CD4-positive, alpha-beta T cell treated with Interleukin-21 for 1 hour (primary cell): ENCODE data around the gene FAM89B.

Experiments used
- DNase-seq: peaks from one replicate; pipeline ENCODE4 v3.0.0-alpha.2; 2020

Gene FAM89B

GRCh38 chr11:65613091-65613928 lies 41.0 kb downstream of the FAM89B start:
- DNase-seq: no peak

- peak; percentile 100 for DNase-seq
Observed at GRCh38 chr11:65615229-65615949, 43.1 kb downstream of the FAM89B start, which contains the start of gene PCNX3. PCNX3 (plus strand) TSS chr11:65615776; CDS start chr11:65616312, 536 bp downstream.

DNA sequence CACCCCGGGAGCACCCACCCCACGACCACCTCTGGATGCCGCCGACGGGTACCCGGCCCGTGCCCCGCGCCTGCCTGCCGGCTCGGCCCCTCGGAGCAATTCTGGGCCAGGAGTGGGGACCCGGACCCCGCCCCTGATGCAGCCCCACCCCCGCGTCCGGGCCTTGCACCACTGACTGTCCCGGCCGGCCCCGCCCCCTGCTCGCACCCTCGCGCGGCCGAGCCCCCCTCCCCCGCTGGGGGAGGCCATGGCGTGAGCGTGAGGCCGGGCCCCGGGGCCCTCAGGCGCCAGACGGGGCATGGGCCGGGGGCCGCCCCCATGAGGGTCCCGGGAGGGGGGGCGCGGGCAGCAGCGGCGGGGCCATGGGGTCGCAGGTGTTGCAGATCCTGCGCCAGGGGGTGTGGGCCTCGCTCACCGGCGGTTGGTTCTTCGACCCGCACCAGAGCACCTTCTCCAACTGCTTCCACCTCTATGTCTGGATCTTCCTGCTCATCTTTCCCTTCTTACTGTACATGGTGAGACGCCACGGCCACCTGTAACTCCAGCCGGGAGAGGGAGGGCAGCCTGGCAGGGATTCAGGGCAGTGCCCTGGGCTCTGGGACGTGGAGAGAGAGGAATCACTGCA lies 43.7 kb downstream of the FAM89B start:
- DNase-seq: no peak

- DNase-seq: no peak
Observed at GRCh38 chr11:65616575-65617001, 44.2 kb downstream of the FAM89B start.

DNA sequence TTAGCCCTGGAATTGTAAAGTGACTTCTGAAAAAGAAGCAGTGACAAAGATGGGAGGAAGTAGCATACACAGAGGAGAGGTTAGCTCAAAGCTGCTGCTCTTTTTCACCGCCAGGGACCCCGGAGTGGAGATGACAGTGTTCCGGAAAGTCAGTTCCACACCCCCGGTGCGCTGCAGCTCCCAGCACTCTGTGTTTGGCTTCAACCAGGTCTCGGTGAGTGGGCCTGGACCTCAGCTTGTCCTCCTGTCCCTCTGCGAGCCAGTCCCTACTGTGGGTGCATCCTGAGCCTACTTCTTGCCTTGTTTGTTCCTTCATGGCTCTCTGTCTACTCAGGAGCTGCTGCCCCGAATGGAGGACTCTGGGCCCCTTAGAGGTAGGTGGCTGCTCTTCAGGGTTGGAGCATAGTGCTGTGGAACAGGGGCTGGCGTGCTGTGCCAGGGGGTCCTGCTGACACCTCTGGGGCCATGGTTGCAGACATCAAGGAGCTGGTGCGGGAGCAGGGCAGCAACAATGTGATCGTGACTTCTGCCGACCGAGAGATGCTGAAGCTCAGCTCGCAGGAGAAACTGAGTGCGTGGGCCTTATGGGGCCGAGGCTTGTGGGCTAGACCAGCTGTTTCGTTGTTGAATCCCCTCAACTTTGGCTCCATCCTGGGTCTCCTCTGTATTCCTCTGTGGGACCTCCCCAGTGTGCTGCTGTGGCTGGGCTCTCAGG lies 45.0 kb downstream of the FAM89B start:
- no peak for DNase-seq

DNA sequence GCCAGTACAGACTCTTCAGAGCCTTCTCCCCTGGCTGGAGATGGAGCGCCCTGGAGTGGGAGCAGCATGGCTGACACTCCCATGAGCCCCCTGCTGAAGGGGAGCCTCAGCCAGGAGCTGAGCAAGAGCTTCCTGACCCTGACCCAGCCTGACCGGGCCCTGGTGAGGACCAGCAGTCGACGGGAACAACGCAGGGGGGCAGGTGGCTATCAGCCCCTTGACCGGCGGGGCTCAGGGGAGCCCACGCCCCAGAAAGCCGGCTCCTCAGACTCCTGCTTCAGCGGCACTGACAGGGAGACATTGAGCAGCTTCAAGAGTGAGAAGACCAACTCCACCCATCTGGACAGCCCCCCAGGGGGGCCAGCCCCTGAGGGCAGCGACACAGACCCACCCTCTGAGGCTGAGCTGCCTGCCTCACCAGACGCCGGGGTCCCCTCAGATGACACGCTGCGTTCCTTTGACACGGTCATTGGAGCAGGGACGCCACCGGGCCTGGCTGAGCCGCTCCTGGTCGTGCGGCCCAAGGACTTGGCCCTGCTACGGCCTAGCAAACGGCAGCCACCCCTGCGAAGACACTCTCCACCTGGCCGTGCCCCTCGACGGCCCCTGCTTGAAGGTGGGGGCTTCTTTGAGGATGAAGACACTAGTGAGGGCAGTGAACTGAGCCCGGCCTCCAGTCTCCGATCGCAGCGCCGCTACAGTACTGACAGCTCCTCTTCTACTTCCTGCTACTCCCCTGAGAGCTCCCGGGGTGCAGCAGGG lies 45.8 kb downstream of the FAM89B start:
- no peak for DNase-seq

DNA sequence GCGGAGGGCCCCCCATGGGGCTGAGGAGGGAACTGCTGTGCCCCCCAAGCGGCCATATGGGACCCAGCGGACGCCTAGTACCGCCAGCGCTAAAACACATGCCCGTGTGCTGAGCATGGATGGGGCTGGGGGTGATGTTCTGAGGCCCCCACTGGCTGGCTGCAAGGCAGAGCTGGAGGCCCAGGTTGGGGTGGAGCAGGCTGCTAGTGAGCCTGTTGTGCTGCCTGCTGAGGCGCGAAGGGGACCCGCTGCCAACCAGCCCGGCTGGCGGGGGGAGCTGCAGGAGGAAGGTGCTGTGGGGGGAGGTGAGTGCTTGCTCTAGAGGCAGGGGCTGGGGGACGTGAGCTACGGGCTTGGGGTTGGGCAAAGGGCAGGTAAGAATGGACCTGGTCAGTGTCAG lies 46.4 kb downstream of the FAM89B start:
- DNase-seq: no peak

- no peak for DNase-seq
Observed at GRCh38 chr11:65619281-65619928, 47.1 kb downstream of the FAM89B start.

GRCh38 chr11:65620666-65621065 lies 48.3 kb downstream of the FAM89B start:
- DNase-seq: no peak

DNA sequence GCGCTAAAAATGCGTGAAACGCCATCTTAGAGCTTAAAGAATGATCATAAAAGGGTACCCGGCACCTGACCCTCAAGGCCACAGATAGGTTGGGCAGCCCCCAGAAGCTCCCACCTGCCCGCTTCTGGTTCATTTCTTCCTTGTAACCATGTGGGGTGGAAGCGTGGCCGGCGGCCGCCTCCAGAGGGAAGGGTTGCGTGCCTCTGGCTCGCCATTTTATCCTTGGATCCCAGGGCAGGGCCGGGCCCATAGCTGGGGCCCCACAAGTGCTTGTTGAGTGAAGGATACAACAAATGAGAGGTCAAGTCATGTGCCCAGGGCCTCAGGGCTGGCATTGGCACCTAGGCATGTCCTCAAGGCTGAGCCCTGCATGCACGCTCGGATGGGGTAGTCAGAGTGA lies 49.1 kb downstream of the FAM89B start:
- no peak for DNase-seq

- DNase-seq: no peak
Observed at GRCh38 chr11:65622011-65622410, 49.7 kb downstream of the FAM89B start.

GRCh38 chr11:65623177-65623576 lies 50.8 kb downstream of the FAM89B start:
- DNase-seq: no peak
